ENCODE results near the gene KCNN1. TPM values are rescaled to one million over a fixed set of nuclear protein-coding genes. Genes with fewer than 3 reads are reported as not detected.
A peak's percentile ranks its signal among the peaks of the same experiment; 100 is the strongest.

The KCNN1 gene
- total and polyA plus RNA-seq, 9 of the 15 experiments (the other 6 are each of a cell fraction or from before 2014, with no cell fraction given), result 0.01 to 6.2 (median 0.72) TPM

DNA sequence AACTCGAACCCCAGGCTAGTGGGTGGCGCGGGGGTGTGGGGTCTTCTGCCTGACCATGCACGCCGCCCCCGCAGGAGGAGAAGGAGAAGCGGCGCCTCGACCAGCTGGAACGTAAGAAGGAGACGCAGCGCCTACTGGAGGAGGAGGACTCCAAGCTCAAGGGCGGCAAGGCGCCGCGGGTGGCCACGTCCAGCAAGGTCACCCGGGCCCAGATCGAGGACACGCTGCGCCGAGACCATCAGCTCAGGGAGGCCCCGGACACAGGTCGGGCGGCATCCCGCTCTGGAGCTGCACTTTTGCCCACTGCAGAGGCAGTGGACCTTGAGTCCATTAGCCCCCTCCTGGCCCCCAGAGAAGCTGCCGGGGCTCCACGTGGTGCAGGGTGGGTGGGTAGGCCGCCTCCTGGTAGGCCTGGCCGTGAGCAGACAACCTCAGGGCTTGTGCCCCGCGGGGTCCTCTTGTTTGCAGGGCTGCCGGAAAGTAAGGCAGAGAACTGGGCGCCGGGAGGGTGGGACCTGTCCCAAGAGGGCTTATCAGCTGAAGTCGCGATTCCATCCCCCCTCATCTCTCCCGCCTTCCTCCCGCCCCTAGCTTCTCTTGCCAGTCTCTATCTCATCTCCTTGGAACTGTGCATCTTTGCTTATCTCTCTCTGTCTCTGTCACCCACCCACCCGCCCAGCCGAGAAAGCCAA, 24.2 kb upstream of the KCNN1 start (continued):
- TF ChIP-seq FOXP1 (CRISPR knock-in tag; IDR thresholded peaks at IDR 0.05) (peak; percentile 57), ATF1 (CRISPR knock-in tag; IDR thresholded peaks at IDR 0.05) (no peak), ATF1 (tag; IDR thresholded peaks at IDR 0.05) (peak; percentile 64), HDGF (IDR thresholded peaks at IDR 0.05) (peak; percentile 61; the same call in 1 of the 2 replicates), ZBED1 (IDR thresholded peaks at IDR 0.05) (peak; percentile 70; the same call in 1 of the 2 replicates), TEAD4 (IDR thresholded peaks at IDR 0.05; ENCODE audit: low read length) (0 out of 2 replicates have a peak, but pooled peaks have one; percentile 29), TEAD4 (CRISPR knock-in tag; IDR thresholded peaks at IDR 0.05; ENCODE audit: borderline replicate concordance) (no peak), ZNF76 (CRISPR knock-in tag; IDR thresholded peaks at IDR 0.05; ENCODE audit: borderline replicate concordance) (peak; percentile 34; the same call in 1 of the 2 replicates), RBM15 (IDR thresholded peaks at IDR 0.05; ENCODE audit: insufficient read depth, low read length) (no peak), ZNF699 (CRISPR knock-in tag; IDR thresholded peaks at IDR 0.05; ENCODE audit: insufficient replicate concordance) (no peak), KAT7 (CRISPR knock-in tag; IDR thresholded peaks at IDR 0.05; ENCODE audit: borderline replicate concordance) (peak; percentile 57; the same call in 1 of the 2 replicates), POLR2G (IDR thresholded peaks at IDR 0.05; ENCODE audit: low read depth, low read length) (peak; percentile 81), TCFL5 (CRISPR knock-in tag; conservative IDR thresholded peaks at IDR 0.05) (no peak), ZFP30 (CRISPR knock-in tag; IDR thresholded peaks at IDR 0.05; ENCODE audit: borderline replicate concordance) (no peak)
- TF ChIP-seq, protein P1, sequence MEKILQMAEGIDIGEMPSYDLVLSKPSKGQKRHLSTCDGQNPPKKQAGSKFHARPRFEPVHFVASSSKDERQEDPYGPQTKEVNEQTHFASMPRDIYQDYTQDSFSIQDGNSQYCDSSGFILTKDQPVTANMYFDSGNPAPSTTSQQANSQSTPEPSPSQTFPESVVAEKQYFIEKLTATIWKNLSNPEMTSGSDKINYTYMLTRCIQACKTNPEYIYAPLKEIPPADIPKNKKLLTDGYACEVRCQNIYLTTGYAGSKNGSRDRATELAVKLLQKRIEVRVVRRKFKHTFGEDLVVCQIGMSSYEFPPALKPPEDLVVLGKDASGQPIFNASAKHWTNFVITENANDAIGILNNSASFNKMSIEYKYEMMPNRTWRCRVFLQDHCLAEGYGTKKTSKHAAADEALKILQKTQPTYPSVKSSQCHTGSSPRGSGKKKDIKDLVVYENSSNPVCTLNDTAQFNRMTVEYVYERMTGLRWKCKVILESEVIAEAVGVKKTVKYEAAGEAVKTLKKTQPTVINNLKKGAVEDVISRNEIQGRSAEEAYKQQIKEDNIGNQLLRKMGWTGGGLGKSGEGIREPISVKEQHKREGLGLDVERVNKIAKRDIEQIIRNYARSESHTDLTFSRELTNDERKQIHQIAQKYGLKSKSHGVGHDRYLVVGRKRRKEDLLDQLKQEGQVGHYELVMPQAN (IDR thresholded peaks at IDR 0.05; ENCODE audit: borderline replicate concordance), result peak; percentile 68; the same call in 1 of the 2 replicates
- TF ChIP-seq, protein P2, sequence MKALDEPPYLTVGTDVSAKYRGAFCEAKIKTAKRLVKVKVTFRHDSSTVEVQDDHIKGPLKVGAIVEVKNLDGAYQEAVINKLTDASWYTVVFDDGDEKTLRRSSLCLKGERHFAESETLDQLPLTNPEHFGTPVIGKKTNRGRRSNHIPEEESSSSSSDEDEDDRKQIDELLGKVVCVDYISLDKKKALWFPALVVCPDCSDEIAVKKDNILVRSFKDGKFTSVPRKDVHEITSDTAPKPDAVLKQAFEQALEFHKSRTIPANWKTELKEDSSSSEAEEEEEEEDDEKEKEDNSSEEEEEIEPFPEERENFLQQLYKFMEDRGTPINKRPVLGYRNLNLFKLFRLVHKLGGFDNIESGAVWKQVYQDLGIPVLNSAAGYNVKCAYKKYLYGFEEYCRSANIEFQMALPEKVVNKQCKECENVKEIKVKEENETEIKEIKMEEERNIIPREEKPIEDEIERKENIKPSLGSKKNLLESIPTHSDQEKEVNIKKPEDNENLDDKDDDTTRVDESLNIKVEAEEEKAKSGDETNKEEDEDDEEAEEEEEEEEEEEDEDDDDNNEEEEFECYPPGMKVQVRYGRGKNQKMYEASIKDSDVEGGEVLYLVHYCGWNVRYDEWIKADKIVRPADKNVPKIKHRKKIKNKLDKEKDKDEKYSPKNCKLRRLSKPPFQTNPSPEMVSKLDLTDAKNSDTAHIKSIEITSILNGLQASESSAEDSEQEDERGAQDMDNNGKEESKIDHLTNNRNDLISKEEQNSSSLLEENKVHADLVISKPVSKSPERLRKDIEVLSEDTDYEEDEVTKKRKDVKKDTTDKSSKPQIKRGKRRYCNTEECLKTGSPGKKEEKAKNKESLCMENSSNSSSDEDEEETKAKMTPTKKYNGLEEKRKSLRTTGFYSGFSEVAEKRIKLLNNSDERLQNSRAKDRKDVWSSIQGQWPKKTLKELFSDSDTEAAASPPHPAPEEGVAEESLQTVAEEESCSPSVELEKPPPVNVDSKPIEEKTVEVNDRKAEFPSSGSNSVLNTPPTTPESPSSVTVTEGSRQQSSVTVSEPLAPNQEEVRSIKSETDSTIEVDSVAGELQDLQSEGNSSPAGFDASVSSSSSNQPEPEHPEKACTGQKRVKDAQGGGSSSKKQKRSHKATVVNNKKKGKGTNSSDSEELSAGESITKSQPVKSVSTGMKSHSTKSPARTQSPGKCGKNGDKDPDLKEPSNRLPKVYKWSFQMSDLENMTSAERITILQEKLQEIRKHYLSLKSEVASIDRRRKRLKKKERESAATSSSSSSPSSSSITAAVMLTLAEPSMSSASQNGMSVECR (CRISPR knock-in tag; IDR thresholded peaks at IDR 0.05), result peak; percentile 69; the same call in 1 of the 2 replicates
- TF ChIP-seq, protein P3, sequence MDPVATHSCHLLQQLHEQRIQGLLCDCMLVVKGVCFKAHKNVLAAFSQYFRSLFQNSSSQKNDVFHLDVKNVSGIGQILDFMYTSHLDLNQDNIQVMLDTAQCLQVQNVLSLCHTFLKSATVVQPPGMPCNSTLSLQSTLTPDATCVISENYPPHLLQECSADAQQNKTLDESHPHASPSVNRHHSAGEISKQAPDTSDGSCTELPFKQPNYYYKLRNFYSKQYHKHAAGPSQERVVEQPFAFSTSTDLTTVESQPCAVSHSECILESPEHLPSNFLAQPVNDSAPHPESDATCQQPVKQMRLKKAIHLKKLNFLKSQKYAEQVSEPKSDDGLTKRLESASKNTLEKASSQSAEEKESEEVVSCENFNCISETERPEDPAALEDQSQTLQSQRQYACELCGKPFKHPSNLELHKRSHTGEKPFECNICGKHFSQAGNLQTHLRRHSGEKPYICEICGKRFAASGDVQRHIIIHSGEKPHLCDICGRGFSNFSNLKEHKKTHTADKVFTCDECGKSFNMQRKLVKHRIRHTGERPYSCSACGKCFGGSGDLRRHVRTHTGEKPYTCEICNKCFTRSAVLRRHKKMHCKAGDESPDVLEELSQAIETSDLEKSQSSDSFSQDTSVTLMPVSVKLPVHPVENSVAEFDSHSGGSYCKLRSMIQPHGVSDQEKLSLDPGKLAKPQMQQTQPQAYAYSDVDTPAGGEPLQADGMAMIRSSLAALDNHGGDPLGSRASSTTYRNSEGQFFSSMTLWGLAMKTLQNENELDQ (CRISPR knock-in tag; IDR thresholded peaks at IDR 0.05; ENCODE audit: borderline replicate concordance), result no peak
- TF ChIP-seq, protein P4, sequence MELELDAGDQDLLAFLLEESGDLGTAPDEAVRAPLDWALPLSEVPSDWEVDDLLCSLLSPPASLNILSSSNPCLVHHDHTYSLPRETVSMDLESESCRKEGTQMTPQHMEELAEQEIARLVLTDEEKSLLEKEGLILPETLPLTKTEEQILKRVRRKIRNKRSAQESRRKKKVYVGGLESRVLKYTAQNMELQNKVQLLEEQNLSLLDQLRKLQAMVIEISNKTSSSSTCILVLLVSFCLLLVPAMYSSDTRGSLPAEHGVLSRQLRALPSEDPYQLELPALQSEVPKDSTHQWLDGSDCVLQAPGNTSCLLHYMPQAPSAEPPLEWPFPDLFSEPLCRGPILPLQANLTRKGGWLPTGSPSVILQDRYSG (tag; conservative IDR thresholded peaks at IDR 0.05; ENCODE audit: low read depth), result peak; percentile 58; the same call in 1 of the 2 replicates

Measured in K562 (cell line).